HG02981 (cell line): ENCODE measurements around the gene ASB7.
"Not testable (repeated sequence)": the region's sequence is repeated elsewhere in the genome, so short reads cannot be mapped to it uniquely, and the experiment has no call there.

Source experiments
- ATAC-seq: cut with Tn5 transposase; IDR thresholded peaks from one replicate; pipeline ENCODE4 v1.9.1; 2021; ENCODE audit warnings: mild to moderate bottlenecking, moderate library complexity; ENCODE audit not compliant: unreplicated experiment

The ASB7 gene, protein sequence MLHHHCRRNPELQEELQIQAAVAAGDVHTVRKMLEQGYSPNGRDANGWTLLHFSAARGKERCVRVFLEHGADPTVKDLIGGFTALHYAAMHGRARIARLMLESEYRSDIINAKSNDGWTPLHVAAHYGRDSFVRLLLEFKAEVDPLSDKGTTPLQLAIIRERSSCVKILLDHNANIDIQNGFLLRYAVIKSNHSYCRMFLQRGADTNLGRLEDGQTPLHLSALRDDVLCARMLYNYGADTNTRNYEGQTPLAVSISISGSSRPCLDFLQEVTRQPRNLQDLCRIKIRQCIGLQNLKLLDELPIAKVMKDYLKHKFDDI

DNA sequence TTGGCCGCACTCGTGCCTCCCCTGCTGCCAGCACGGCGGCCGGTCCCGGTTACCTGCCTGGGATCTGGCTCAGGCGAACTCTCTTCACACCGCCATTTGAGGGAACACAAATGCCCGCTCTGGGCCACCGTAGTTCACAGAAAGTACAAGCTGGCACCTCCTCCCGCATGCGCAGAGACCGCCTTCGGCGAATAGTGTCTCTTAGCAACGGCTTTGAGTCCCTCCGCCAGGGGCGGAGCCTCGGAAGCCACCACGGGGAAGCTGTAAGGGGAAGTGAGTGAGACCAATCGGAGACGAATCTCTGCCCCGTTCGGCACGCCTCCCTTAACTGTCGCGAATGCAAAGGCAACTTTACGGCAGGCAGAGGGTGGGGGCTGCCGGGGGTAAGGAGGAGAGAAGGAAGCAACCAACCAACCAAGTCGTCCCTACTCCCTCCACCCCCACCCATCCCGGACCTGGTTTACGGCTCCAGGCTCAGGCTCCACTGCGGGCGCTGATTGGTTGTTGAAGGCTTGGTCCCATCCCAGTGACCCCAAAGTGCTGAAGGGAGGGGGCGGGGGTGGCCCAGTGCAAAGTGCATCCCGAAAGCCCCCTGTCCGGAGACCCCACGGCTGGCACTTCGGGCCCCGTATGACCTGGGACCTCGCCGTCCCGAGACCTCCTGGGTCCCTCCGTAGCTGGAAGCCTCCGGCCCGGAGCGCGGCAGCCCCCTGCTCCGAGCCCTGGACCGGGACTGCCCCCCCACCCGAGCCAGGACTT, at the start of gene ASB7, which contains the start of gene LINS1:
Gene ASB7, plus strand, starts transcription at position 526 of the 759 bp plus-strand sequence. CDS start 9,628 bp downstream, outside the sequence.
Gene LINS1, minus strand, starts transcription at position 121 of the 759 bp plus-strand sequence. CDS start 21,342 bp downstream, outside the sequence.
- ATAC-seq: peak; percentile 87

DNA sequence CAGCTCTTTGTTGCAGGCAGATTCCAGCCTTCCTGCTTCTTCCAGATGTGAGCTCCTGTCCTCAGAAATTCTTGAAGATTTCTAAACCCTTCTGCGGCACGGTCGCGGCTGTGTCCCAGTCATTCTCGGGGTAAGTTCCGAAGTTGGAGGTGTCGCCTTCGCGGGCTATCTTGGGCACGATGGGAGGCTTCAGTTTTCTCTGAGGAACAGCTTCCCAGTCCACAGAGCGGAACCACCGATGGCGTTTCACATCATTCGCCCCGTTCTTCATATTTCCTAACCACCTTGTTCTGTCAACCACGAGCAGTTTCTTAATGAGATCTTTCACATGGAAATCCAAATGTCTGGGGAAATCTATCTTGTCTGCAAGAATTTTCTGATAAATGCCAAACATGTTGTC, 48.9 kb upstream of the ASB7 start:
- no peak for ATAC-seq

DNA sequence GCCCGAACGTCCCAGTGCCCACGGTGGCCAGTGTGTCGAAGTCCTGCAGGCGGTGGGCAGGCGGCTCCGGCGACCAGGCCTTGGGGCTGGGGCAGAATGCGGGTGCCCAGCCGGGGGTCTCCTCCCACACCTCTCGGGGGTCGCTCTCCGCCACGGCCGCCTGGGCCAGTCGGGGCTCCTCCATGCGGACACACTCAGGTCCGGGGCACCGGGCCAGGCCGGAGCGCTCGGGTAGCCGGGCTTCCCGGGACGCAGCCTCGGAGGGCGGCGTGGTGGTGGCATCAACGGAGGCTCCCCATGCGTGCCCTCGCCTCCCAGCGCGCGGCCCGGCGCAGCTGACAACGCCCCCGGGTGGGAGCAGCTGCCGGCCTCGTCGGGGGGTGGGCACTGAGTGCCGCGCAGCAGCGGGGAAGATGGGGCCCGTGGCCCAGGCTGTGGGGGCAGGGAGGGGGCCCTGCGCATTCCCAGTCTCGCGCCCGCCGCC, 43.6 kb upstream of the ASB7 start:
- no peak for ATAC-seq

DNA sequence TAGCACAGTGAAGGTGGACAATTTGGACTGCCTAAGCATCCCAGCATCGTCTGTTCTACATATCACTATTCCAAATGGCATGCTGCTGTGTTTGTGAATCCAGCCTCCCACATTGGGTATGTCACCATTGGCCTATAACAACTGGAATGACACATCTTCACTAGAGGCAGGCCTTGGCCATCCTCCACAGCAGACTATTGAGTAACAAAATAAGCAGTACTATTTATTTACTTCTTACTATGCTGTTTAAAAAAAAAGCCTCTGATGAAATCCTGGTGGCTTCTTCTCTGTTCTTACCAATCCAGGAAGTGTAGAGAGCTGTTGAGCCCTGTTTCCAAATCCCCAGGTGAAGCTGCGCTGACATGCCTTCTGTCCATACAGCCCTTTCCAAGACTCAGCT, 43.1 kb upstream of the ASB7 start:
- no peak for ATAC-seq

DNA sequence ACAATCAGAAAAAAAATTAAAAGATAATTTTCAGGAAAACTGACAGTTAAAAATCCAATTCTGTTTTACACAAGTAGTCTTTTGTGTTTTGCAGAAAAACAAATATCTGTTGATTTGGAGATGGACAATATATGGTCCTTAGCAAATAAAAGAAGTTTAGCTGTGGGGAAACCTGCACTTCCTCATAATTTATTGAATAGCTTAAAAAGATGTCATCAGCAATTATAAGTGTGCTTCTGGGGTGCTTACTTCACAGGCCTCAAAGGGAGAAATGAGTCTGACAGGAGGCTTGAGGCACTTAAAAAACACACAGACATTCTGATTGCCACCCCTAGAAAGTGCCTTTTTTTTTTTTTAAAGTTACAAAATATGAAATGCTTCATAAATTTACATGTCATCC, 42.1 kb upstream of the ASB7 start:
- no peak for ATAC-seq

DNA sequence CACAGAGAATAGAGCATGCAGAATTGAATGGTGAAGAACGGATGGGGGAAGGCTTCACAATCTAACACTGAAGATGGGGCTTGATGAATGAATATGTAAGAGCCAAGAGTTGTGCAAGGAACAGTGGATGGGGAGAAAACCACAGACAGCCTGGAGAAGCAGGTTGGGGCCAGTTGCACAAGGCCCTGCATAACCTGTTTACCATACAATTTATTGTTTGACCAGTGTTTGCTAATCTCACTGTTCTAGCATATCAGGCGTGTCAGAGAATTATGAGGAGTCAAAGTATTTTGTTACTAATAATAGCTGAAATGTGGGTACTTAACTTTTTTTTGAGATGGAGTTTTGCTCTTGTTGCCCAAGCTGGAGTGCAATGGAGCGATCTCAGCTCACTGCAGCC, 36.8 kb upstream of the ASB7 start:
- ATAC-seq: no peak

DNA sequence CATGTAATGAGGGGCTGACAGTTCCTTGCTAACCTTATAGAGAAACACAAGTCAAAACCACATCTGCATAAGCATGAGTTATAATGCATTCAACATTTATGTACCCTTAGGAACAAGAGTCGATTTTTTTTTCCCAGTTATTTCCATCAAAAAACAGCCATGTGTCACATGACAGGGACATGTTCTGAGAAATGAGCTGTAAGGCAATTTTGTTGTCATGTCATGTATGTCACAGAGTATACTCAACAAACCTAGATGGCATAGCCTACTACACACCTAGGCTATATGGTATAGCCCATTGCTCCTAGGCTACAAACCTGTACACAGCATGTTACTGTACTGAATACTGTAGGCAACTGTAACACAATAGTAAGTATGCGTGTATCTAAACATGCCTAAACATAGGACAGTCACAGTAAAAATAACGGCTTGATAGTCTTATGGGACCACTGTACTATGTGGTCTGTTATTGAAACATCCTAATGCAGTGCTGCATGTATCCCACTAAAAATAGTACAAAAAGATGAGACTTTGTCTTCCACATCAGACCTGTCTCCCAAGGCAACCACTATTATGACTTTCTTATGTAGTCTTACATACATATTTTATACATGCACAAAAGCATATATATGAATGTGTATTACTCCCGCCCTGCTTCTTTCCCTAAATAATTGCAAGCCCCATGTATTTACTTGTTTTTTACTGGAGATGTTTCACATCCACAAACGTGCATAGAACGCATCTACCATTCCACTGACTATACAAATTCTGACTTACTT, 35.4 kb upstream of the ASB7 start:
- ATAC-seq: no peak

DNA sequence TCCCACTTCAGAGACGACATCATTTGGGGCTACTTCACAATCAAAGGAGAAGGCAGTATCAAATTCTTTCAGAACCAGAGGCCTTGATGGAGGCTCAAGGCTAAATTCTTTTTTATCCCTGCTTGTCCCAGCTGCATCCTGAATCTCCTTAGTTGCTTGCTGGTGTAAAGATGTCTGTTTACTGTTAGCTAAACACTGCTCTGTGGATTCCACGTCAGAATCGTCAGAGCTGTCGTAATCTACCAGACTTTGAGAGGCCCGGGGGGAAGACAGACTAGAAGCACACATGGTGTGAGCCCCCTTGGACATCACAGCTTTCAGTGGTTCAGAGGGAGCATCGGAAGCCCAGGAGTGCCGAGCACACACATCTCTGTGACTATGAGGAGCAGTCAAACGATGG, 33.0 kb upstream of the ASB7 start:
- ATAC-seq: no peak

DNA sequence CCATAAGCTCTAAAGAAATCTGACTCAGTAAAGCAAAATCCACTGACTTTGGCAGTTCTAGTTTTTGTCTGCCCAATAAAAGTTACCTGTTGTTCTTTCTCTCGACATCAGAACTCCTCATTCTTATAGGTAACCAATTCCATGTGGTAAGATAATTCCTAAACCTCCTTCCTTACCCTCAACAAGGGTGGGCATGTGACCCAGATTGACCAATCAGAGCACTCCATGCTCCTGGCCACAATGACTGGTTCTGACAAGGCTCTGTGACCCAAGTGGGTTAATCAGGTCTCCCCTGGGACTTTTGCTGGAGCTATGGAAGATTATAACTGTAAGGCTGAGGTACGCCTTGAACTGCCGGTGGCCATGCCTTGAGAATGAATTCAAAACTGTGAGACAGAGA, 32.1 kb upstream of the ASB7 start:
- peak; percentile 38 for ATAC-seq

DNA sequence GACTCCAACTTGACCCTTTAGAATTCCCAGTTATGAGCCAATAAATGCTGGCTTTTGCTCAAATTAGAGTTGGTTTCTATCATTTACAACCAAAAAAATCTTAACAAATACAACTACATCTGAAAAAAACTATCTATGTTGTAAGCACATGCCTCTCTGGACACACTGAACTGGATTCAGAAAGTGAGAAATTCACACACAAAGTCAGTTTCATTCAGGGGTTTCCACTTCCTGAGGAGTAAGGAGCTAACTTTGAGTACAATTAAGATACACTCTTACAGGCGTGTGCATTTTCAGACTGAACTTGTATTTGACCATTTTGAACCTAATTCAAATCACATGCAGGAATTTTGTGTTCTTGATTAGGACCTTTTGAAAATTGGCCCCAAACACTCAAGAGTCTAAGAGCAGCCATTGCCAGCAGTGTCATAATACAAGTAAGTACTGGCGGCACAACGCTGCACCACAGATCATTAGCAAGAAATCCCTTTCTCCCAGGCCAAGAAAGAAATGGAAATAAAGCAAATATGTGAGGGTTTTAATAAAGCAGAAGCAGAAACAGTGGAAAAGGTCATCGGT, 31.6 kb upstream of the ASB7 start:
- peak; percentile 80 for ATAC-seq

DNA sequence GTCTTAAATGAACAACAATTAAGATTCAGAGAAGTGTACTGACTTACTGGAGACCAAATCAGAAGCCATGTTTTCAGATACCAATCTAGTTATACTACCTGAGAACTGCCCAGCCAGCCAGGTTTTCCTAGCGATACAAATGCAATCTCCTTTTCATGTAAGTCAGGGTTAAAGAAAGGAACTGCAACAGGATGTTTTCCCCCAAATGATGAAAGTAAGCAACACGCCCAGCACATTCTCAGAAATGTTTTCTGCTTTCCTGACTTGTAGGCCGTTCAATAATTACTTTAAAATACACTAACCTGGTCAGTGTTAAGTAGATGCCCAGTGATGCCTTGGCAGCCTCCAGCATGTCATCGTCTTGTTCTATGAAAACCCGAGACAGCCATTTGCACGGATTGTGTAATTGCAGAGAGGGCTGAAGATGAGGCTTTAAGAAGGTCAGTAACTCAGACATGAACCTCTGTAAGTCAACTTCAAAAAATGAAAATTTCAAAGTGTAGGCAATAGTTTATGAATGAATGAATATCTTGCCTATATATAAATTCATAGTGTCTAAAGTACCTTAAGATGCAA, 30.7 kb upstream of the ASB7 start:
- no peak for ATAC-seq

DNA sequence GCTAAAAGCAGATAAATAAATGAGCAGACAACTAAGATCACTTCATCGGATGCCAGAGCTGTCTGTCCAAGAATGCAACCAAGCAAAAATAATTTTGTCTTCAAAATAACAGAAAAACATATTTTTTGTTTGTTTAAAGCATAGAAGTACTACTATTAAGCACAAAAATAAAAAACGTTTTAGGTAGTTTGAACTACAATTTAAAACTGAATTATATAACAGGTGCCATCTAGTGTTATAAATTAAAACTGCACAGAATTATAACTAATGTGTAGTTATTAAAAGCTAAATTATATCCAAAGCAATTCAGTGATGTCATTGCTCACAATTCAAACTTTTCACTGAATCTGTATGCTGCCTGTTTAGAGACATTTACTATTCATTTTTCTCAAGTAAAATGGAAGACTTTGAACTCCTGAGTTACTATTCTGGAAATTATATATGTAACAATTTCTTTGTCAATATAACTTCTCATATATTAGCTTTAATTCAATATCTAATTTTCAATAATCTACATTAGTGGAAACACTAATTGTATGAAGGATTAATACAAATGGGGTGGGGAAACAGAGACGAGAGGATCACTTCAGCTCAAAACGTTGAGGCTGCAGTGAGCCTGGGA, 29.9 kb upstream of the ASB7 start:
- no peak for ATAC-seq

DNA sequence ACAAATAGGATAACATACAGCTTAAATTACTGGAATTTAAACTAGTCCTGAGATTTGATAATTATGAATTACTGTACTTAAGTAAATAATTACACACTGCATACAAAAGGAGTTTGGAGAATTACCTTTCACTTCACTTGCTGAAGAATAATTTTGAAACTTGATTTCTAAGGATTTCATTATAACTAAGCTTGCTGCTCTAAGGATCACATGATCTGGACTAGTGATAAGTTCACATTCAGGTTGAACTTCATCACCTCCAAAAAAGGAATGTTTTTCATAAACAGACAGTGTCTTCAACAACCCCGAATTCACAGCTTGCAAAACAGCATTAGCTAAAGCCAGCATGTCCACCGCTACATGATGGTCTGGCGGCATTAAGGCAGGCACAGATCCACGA, 28.9 kb upstream of the ASB7 start:
- no peak for ATAC-seq

DNA sequence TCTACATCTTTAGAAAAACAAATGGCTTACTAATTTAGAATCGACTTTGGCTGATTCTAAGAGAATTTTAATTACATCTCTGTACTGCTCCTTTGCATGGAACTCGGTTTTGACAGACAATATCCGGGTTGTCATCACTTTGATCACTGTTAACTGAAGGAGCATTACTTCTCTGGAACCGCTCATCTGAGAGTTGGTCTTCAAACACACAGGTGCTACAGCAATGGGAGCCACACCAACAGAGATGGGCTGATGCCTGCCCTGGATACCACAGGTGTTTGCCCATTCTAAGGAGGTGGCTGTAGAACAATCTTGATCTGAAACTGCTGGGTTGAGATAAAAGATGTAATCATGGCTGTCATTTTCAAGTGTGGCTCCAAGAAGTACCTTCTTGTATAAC, 22.0 kb upstream of the ASB7 start:
- ATAC-seq: no peak

DNA sequence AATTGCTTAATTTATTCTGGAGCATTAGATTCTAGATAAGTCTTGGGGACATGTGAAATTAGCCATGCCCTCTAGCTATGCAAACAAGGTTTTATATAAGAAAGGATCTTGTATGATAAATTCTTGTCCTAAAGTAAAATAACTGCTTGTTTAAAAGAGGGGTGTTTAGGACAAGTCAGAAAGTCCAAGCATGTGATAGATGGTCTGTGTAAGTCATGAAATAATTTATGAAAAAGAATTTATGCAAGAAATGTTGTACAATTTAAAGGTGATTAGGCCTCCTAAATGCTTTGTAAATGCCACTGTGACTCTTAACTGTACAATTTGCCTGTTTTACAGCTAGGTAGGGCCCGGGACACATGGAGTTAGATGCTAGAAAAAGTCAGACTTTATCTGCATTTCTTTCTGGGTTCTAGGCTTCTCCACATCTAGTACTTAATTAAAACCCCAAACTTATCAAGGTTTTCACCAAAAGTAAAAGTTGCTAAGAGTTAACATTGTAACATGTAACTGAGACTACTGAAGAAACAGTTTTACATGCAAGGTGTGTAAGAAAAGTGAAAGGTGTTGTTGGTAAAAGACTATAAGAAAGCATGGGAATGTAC, 13.6 kb upstream of the ASB7 start:
- no peak for ATAC-seq

DNA sequence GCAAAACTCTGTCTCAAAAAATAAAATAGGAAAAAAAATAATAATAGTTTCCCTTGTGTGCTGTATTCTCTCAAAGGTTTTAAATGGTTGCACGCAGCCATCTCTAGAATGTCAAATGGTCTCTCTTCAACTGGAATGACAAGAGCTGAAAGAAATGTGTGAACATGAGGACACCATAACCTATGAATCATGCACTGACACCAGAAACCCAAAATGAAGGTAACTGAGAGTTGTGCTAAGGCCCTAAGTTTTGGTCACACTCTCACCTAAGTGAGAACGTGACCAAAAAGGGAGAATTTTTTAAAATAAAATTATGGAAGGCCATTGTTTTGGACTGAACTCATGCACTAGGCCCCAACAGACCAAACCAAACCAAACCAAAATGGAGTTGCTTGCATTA, 11.2 kb upstream of the ASB7 start:
- not testable (repeated sequence) for ATAC-seq

DNA sequence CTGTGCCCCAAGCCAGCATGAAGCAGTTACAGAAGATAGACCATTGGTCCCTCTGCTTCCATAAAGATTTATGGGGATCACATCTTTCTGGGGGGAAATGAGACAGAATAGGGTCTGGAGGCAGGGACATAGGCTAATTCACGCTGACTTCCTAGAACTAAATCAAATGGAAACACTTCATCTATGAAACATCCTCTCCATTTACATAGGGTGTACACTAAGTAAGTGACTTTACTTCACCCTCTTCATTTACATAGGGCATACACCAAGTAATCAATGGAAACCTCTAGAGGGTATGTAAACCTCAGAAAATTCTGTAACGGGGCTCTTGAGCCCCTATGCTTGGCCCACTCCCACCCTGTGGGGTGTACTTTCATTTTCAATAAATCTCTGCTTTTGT, 10.6 kb upstream of the ASB7 start:
- no peak for ATAC-seq

DNA sequence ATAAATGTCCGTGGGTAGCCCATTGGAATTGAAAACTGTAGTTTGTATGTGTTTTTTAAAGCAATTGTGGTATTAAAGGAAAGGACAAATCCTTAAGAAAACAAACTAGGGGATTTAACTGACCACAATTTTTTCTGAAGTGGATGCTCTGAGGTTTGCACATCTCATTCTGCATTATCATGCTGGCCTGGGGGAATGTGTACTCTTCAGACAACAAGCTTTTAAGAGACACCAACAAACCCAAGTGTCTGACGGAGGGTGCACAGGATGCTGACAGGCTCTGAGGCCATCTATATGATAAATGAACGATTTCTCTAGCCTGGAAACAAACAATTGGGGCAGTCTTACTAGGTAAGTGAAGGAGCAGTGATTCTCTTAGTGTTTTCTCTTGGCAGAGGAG, 9.5 kb upstream of the ASB7 start:
- no peak for ATAC-seq

DNA sequence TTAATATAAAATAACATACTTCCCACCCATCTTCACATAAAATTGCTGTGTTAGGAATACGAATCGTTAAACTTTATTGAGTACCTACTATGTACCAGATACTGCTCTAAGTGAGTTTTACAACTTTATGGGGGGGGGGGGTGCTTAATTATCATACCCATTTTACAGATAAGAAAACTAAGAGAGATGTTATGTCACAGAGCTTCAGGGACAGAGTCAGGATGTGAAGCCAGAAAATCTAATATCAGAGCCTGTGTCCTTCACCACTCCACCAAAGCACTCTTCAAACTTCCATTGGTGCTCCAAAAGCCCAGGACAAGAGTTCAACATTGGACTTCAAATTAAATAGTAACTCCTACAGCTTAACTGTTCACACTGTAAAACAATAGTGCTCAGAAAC, 9.0 kb upstream of the ASB7 start:
- no peak for ATAC-seq

DNA sequence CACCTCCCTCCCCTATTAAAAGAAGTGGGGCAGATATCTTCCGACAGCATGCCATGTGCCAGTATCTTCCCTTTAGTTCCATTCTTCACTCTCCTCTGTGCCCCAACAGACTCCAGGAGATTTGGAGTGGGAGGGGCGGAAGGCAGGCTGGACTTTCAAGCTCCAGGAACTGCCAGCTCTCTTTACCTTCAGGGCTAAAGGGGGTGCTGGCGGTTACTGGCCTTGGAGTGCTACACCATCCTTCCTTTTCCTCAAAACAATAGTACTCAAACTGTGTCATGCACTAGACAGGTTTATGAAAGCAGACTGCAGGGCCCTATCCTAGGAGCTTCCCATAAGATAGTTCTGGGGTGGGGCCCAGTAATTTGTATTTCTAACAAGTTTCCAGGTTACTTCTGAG, 6.4 kb upstream of the ASB7 start:
- no peak for ATAC-seq
